ENCODE measurements around the gene MAP4K4.

Gene MAP4K4

DNA sequence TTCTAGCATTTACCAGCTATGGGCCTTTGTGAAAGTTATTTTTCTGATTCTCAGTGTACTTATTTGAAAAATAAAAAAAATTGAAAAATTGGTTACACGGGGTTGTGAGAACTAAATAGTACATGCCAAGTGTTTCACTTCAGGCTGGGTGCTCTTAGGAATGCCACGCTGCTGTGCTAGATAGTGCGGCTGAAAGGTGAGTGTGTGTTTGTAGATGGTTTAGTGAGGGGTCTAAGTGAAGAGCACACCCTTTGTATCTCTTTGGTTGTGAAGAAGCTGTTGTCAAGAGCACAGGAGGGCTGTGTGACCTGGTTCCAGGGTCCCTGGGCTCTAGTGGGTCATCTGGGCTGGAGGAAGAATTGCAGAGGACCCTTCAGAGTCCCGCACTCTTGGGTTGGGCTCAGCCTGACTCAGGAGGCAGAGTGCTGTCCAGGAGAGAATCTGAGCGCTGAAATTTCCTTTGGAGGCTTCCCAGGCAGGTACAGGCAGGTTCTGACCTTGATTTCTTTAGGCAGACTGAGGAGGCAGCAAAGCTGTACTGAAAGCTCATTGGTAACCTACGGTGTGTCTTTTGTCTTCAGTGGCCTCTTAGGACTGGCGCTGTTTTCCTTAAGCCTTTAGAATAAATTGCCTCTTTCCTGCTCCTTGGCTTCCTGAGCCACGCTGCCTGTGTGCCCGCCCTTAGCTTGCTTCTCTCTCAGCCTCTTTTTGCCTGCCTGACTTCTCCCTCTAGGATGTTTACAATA is 44.4 kb downstream of the MAP4K4 start:
- Histone ChIP-seq H3K27me3 (replicated peaks; ENCODE audit: control insufficient read depth, insufficient read depth, low read length) (no peaks in the 10 kb centered on the region), H3K36me3 (ENCODE audit: control insufficient read depth, insufficient read depth, low read length) (no peaks in the 10 kb centered on the region), H3K4me3 (replicated peaks; ENCODE audit: low read depth, low read length) (no peak overlapping the region)
- no peak for DNase-seq (ENCODE audit: extremely low read depth, insufficient read length)
- TF ChIP-seq, protein P1, sequence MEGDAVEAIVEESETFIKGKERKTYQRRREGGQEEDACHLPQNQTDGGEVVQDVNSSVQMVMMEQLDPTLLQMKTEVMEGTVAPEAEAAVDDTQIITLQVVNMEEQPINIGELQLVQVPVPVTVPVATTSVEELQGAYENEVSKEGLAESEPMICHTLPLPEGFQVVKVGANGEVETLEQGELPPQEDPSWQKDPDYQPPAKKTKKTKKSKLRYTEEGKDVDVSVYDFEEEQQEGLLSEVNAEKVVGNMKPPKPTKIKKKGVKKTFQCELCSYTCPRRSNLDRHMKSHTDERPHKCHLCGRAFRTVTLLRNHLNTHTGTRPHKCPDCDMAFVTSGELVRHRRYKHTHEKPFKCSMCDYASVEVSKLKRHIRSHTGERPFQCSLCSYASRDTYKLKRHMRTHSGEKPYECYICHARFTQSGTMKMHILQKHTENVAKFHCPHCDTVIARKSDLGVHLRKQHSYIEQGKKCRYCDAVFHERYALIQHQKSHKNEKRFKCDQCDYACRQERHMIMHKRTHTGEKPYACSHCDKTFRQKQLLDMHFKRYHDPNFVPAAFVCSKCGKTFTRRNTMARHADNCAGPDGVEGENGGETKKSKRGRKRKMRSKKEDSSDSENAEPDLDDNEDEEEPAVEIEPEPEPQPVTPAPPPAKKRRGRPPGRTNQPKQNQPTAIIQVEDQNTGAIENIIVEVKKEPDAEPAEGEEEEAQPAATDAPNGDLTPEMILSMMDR (IDR thresholded peaks at IDR 0.05; ENCODE audit: insufficient read depth, low read length, poor library complexity, severe bottlenecking): no peak

DNA sequence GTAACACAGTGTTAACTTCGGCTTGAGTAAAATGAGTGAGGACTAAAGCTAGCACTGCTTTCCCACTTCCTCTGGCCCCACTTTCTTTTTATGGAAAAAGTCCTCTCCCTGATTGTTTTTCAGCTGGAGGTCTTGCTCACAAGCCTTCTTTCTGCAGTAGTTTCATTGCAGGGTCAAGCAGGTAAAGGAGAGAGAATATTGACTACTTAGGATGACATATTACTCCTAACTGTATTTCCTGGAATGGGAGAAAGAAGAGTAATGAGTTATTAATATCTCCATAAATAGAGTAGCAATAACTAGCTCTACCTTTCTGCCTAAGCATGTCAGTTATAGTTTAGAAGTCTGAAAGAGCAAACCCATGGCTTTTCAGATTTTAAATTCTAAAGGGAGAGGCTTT is 45.0 kb downstream of the MAP4K4 start:
- DNase-seq (ENCODE audit: extremely low read depth, insufficient read length): no peak
- TF ChIP-seq, protein P1 (IDR thresholded peaks at IDR 0.05; ENCODE audit: insufficient read depth, low read length, poor library complexity, severe bottlenecking): no peak
- no peak overlapping the region for H3K4me3 ChIP-seq (replicated peaks; ENCODE audit: low read depth, low read length)
- H3K27me3 ChIP-seq (replicated peaks; ENCODE audit: control insufficient read depth, insufficient read depth, low read length): no peaks in the 10 kb centered on the region
- no peaks in the 10 kb centered on the region for H3K36me3 ChIP-seq (ENCODE audit: control insufficient read depth, insufficient read depth, low read length)

DNA sequence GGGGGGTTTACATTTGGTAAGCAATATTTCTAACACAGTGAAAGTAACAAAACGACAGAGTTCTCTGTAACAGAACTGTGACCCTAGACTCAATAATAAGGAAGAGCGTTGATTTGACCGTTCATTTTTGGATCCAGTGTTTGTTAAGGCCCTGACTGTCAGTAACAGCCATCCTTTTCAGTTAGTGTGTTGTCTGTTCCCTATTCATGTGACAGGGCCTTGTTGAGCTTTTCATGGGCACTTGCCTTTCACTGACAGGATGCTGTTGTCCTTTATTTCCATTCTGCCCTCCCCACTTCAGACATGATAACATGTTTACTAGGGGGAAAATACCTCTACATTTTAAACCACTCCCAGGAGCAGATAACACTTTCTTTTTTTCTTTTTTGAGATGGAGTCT is 45.8 kb downstream of the MAP4K4 start:
- DNase-seq (ENCODE audit: extremely low read depth, insufficient read length): no peak
- H3K36me3 ChIP-seq (ENCODE audit: control insufficient read depth, insufficient read depth, low read length): no peaks in the 10 kb centered on the region
- no peaks in the 10 kb centered on the region for H3K27me3 ChIP-seq (replicated peaks; ENCODE audit: control insufficient read depth, insufficient read depth, low read length)
- no peak overlapping the region for H3K4me3 ChIP-seq (replicated peaks; ENCODE audit: low read depth, low read length)
- TF ChIP-seq, protein P1 (IDR thresholded peaks at IDR 0.05; ENCODE audit: insufficient read depth, low read length, poor library complexity, severe bottlenecking): no peak

DNA sequence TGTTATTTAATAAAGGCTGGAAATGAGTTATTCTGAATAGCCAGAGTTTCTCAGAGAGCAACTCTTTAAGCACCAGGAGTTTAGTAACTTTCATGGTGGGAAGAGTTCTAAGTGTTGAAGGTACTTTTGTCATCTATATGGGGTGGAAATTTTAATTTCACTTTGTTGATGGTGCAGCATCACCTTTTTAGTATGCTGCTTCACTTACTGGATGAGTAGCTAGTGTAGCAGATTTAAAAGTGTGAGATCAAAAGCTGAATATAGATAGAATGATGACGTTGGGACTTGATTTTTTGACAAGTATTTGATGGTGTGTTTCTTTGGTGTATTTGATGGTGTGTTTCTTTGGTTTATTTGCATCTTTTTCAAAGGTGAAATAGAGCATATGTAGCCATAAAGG is 47.3 kb downstream of the MAP4K4 start:
- TF ChIP-seq, protein P1 (IDR thresholded peaks at IDR 0.05; ENCODE audit: insufficient read depth, low read length, poor library complexity, severe bottlenecking): no peak
- Histone ChIP-seq H3K36me3 (ENCODE audit: control insufficient read depth, insufficient read depth, low read length) (no peaks in the 10 kb centered on the region), H3K4me3 (replicated peaks; ENCODE audit: low read depth, low read length) (no peak overlapping the region), H3K27me3 (replicated peaks; ENCODE audit: control insufficient read depth, insufficient read depth, low read length) (no peaks in the 10 kb centered on the region)
- no peak for DNase-seq (ENCODE audit: extremely low read depth, insufficient read length)

DNA sequence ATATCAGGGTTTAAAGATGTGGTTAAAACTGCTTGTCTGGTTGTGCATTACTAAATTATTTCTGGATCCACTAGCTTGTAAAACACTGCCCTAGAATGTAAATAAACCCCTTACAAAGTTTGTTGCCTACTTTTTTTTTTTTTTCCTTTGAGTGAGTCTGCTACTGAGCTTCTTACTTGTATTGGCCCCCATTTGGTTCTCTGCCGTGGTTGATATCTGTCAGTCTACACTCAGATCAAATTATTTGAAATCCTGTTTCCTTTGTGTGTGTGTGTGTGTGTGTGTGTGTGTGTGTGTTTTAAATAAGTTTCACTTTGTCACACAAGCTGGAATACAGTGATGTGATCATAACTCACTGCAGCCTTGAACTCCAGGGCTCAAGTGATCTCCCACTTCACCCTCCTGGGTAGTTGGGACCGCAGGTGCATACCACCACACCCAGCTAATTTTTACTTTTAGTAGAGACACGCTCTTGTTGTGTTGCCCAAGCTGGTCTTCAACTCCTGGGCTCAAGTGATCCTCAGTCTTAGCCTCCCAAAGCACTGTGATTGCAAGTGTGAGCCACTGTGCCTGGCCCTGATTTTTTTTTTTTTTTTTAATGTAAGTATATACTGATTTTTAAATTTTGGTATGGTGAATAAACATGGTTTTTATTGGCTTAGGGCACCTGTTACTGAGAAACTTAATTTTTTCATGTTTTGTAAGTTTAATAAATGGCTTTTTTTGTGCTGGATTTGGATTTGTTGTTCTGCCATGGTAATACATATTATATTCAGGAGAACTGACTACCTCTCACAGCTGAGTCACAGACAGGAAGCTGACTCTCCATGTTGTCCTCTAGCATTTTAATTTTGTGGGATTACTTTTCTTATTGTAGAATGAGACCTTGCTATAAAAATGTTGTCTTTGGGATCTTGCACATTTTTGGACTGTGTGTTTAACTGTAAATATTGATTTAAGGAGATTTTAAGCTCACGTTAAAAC is 48.5 kb downstream of the MAP4K4 start:
- Histone ChIP-seq H3K4me3 (replicated peaks; ENCODE audit: low read depth, low read length) (no peak overlapping the region), H3K36me3 (ENCODE audit: control insufficient read depth, insufficient read depth, low read length) (no peaks in the 10 kb centered on the region), H3K27me3 (replicated peaks; ENCODE audit: control insufficient read depth, insufficient read depth, low read length) (no peaks in the 10 kb centered on the region)
- TF ChIP-seq, protein P1 (IDR thresholded peaks at IDR 0.05; ENCODE audit: insufficient read depth, low read length, poor library complexity, severe bottlenecking): no peak
- DNase-seq (ENCODE audit: extremely low read depth, insufficient read length): no peak
